CMK (cell line): ENCODE measurements around the gene CHCHD6.
"Not testable (repeated sequence)": the region's sequence is repeated elsewhere in the genome, so short reads cannot be mapped to it uniquely, and the experiment has no call there.

Experiments
- DNase-seq: peaks from one replicate; pipeline ENCODE4 v3.0.0-alpha.2; 2010; ENCODE audit warnings: low read depth

The CHCHD6 gene

DNA sequence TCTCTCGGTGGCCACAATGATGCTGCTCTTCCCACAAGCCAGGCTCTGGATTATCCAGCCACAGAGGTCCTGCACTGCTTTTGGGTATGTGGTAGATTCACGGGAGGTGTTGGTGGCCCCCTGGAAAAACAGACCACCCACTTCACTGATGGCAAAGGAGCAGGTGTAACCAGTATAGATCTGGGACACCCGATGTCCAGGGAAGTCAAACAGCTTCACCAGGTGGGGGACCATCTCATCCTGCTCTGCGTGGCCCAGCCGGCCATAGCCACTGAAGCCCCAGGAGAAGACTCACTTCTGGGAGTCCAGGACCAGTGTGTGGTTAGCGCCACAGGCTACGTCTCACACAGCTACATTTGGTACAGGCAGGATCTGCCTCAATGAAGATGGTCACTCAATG, 62.6 kb downstream of the CHCHD6 start:
- no peak for DNase-seq

DNA sequence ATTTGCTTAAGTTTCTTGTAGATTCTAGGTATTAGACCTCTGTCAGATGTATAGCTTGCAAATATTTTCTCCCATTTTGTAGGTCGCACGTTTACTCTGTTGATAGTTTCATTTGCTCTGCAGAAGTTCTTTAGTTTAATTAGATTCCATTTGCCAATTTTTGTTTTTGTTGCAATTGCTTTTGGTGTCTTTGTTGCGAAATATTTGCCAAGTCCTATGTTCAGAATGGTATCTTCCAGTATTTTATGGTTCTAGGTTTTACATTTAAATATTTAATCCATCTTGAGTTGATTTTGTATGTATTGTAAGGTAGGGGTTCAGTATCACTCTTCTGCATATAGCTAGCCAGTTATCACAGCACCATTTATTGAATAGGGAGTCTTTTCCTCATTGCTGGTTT, 64.9 kb downstream of the CHCHD6 start:
- no peak for DNase-seq

DNA sequence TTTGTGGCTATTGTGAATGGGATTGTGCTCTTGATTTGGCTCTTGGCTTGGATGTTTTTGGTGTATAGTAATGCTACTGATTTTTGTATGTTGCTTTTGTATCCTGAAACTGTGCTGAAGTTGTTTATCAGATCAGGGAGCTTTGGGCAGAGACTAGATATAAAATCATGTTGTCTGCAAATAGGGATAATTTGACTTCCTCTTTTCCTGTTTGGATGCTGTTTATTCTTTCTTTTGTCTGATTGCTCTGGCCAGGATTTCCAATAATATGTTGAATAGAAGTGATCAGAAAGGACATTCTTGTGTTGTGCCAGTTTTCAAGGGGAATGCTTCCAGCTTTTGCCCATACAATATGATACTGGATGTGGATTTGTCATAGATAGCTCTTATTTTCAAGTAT, 66.1 kb downstream of the CHCHD6 start:
- DNase-seq = no peak

DNA sequence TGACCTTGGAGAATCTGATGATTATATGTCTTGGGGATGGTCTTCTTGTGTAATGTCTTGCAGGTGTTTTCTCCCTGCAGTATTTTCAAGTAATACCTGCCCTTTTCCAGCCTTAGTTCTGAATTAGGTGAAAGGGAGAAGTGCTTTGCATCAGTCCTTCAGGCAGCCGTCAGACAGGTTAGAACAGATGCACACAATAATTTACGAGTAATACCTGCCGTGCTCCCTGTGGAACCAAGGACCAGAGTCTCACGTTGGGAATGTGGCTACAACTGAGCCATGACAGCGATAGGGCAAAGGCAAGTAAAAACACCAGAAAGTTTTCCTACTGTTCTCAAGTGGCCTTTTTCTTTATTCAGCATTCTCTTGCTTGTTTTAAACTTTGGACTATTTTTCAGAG, 69.1 kb downstream of the CHCHD6 start:
- no peak for DNase-seq

DNA sequence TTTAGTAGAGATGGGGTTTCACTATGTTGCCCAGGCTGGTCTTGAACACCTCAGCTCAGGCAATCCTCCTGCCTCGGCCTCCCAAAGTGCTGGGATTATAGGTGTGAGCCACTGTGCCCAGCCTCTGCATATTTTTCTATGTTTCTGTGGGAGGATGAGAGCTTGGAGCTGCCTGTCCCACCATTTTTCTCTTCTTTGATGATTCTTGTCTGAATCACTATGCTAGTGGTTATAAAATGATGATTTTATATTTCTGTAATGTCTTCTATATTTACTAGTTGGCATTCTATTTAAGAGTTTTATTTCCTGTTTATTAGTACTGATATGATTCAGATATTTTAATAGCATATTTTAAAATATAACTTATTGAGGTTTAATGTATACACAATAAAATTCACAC, 69.7 kb downstream of the CHCHD6 start:
- DNase-seq = no peak

DNA sequence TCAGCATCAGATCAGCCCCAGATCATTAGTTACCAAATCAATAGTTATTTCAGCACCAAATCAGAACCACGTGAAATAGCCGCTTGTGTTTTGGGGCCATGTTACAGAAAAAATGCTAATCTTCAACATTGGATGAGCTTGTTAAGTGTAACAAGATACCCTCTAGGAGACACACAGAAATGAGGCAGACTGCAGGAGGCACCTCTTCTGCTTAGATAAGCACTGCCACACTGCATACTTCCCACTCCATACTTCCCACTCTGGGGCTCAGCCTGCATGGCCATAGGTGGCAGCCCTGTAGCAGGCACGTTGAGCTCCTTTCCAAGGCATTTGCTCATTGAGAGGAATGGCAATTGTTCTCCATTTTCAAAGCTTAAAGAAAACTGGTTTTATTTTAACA, 73.3 kb downstream of the CHCHD6 start:
- no peak for DNase-seq

DNA sequence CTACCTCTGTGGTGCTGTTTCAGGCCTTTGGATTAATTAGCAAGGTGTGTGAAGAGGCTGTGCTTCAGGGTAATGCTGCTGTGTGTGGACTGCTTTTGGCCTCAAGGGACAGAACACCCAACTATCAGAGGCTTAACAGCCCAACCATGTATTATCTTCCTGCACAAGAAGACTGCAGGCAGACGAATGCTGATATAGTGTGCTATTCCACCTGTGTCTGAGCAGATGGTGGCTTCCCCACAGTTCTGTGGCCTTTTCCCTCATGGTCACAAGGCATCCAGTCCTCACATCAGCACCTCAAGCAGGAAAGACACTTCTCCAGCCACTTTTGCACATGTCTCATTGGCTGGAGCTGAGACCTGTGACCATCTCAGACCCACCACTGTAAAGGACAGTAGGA, 76.6 kb downstream of the CHCHD6 start:
- DNase-seq = no peak

DNA sequence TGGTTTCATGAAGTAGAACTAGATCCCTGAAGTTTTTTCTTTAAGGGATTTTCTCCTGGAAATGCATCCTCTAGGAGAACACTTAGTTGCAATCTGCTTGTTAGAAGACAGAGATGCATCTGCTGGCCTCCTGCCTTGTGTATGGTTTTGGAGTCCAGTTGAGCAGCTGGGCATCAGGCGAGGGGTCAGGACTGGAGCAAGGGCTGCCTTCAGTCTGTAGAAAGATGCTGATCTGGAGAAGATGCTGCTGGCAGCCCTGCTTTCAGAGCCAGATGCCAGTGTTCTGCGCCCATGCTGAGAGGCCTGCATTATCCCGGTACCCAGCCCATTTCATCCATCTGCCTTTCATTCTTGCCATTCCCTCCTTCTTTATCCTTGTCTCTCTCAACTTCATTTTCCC, 77.4 kb downstream of the CHCHD6 start:
- no peak for DNase-seq

DNA sequence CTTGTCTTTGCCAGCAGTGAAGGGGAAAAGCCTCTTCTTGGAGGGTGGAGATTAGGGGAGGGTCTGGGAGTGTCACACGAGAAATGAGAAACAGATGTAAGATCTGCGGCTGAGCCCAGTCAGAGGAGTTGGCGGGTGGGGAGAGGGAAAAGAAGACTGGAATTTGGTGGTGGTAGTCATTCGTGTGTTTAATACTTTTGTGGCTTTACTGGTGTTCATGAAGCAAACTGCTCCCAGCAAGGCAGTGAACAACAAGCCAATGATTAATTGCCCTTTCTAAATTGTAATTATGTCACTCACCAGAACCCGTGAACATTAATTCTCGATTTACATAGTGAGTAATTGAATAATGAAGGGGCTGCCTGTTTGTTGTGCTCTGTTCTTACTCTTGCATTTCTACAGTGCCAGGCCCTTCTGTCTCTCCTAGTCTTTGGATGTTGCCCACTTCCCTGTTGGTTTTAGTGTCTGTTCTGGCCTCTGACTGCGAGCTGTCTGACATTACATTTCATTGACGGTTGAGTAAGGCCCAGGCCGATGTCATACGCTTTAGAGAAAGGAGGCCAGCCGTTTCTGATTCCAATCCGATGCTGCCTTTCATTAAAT, 78.0 kb downstream of the CHCHD6 start:
- DNase-seq = no peak

DNA sequence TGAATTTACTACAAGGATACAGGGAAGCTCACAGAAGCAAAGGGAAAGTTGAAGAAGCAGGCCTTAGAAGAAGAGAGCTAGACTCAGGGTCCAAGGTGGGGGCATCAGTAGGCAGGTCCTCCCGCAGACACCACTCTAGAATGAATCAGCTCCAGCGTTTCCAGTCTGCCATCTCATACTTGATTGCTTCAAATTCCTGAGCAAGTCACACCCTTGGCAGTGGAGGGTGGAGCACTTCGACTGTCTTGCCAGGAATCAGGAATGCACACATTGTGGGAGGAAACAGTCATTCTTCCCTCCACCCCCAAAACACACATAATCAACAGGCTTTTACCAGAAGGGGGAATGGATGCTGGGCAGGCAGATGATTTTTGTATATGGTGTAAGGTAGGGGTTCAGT, 78.5 kb downstream of the CHCHD6 start:
- DNase-seq = no peak

DNA sequence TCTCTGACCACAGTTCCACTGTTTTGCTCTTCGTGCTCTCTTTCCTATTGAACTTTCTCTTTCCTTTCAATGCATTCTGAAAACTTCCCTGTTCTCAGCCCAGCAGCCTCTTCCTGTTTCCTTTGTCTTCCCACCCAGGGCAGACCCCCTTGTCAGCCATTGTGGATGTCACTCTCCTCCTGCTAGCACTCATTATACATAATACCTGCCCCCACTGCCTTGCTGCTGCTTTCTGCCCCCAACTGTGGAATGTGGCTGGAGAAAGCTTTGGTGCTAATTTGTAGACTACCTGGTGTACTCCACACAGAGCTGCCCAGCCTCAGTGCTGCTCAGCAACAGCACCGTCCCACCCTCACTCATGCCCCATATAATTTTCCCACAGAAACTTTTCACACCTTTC, 80.2 kb downstream of the CHCHD6 start:
- no peak for DNase-seq

DNA sequence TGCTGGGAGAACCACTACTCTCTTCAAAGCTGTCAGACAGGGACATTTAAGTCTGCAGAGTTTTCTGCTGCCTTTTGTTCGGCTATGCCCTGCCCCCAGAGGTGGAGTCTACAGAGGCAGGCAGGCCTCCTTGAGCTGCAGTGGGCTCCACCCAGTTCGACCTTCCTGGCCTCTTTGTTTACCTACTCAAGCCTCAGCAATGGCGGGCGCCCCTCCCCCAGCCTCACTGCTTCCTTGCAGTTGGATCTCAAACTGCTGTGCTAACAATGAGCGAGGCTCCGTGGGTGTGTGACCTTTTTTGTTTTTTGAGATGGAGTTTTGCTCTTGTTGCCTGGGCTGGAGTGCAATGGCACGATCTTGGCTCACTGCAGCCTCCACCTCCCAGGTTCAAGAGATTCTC, 87.3 kb downstream of the CHCHD6 start:
- not testable (repeated sequence) for DNase-seq

DNA sequence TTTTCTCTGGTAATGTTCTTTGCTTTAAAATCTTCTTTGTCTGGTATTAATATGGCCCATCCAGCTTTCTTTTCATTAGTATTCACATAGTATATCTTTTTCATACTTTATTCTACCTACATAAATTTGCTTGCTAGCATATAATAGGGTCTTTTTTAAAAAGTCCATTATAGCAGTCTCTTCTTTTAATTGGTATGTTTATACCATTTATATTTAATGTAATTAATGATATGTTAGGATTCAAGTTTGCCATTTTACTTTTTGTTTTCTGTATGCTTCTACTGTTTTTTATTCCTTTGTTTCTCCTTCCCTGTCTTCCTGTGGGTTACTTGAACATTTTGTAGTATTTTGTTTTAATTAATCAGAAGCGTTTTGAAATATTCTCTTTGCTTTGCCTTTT, 89.0 kb downstream of the CHCHD6 start:
- DNase-seq = no peak

DNA sequence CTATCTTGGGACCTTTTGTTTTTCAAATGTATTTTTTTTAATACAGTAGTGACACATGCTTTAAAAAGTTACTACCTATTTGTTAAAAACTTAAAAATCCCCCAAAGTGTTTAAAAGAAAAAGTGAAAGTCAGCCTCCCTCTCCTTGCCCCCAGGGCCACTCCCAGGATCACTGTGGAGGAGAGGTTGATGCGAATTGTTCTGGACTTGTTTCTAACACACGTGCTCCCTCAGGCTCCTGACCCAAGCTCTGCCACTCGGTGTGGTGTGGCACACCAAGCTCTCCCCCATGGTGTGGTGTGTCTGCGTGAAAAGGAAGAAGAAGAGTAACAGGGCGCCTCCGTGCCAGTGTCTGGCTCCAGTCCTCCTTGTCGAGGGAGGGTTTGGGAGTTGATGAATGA, 93.5 kb downstream of the CHCHD6 start:
- no peak for DNase-seq

DNA sequence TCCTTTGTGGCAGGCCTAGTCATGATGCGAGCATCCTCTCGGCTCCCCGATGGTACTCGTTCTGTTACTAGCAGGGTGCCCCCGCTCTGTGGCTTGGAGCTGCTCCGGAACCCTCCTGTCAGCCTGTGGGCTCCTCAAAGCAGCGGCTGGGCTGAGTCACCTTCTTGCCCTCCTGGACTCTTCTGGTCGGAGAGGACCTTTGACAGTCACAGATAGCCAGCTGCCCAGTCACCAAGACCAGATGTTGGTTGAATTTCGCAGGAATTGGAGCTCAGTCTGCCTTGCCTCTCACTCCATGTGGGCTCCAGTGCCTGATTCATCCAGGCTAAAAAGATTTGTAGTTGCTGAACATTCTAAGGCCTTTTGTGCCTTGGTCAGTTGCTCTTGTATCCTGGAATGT, 94.5 kb downstream of the CHCHD6 start:
- DNase-seq = no peak

DNA sequence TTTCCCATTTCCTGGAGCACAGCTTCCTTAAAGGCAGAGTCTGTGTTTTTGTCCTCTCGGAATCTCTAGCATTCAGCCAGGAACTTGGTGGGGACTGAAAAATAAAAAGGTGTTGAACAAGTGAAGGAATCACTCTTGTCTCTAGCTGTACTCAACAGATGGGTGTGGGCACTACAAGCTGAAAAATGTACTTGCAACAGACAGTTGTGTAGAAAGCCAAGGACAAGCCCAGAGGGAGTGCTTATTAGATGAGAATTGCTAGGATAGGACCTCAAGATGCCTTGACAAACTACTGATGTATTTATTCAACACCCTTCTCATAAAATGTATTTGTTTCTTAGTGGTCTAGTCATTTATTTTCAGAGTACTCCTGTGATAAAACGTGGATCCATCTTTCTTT, 95.1 kb downstream of the CHCHD6 start:
- no peak for DNase-seq

DNA sequence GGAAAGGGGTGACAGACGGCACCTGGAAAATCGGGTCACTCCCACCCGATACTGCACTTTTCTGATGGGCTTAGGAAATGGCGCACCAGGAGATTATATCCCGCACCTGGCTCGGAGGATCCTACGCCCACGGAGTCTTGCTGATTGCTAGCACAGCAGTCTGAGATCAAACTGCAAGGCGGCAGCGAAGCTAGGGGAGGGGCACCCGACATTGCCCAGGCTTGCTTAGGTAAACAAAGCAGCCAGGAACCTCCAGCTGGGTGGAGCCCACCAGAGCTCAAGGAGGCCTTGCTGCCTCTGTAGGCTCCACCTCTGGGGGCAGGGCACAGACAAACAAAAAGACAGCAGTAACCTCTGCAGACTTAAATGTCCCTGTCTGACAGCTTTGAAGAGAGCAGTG, 97.3 kb downstream of the CHCHD6 start:
- not testable (repeated sequence) for DNase-seq

DNA sequence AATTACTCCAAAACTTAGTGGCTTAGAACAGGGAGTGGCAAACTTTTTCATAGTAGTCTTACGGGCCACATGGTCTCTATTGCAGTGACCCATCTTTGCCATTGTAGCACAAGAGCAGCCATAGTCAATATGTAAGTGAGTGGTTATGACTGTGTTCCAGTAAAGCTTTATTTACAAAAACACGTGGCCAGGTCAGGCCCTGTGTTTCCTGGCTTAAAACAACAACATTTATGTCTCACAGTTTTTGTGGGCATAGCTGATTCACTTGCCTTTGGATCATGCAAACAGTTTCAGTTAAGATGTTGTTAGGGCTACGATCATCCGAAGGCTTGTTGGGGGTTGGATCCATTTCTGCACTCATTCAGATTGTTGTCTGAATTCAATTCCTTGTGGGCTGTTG, 103.8 kb downstream of the CHCHD6 start:
- DNase-seq = no peak

DNA sequence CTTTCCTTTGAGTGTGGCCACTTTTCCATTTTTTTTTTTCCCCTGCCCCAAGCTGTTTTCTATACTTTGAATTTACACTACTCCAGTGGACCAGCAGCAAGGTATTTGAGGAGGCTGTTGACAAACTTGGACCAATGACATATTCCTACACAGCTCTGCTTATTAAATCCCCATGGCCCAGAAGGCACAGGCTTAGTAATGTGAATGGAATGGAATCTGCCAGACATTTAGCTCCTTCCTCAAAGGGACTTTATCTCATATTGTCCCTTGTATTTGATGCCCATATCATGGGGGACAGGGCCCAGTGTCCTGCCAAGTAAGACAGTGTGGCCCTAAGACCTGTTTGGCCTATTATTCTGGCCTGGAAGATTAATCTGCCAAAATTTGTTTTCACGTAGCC, 107.5 kb downstream of the CHCHD6 start:
- no peak for DNase-seq

DNA sequence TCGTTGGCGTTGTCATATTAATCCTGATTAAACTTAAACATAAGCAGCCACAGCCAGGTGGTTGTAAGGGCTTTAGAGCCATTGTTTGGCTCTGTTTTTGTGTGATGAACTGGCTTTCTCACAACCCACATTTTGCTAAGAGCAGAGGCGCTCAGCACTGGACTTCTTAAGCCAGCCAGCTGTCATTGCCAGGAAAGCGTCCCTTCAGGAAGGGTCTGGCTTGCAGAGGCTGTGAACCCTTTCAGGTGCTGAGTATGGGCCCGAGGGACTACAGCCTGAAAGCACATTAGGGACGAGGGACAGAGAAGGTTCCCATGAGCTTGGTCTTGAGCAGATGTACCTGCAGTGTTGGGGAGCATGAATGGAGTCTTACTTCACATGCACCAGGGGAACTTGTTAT, 112.3 kb downstream of the CHCHD6 start:
- DNase-seq = no peak

DNA sequence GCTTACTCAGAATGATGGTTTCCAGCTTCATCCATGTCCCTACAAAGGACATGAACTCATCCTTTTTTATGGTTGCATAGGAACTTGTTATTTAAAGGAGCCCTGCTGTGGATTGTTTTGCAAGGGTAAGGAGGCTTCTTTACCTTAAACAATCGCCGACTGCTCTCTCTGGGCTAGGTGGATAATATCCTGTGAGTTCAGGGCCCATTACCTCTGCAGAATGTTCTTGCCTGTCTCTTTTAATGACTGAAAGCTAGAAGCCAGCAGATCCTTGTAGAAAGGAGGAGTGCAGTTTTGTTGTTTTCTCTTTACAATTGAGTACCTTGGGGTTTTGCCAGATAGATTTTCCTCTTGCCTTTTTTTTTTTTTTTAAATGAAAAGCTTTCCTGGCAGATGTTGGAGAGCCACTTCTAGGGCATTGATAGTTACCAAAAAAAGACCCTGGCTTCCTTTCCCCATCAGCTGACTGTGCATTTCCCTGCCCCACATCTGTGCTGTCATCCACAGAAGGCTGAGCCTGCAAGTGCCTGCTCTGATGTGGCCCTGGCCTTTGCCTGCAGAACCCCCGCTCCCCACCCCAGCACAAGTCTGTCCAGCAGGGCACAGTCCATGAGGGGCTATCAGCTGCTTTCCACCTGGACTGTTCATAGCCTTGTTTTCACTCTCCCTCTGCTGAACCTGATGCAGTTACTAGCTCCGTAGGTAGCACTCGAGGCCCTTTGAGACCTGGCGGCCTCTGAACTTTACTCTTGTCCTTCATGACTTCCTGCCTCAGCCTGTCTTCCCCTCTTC, 113.1 kb downstream of the CHCHD6 start:
- DNase-seq = no peak

DNA sequence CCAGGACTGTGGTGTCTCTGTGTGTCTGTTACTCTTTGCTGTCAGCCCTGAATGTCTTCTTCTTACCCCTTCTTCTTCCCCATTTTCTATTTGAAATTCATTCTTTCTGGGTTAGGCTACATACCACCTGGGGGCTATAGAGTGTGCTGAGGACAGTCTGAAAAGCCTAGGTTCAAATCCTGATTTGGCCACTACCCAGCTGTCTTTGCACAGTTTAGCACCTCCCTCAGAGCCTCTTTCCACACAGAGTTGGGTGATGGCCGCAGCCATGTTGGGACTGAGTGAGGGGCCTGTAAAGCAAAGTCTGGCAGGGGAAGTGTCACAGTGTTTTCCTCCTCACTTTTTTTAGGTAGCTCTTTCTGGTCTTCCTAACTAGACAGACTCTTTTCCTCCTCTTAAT, 113.7 kb downstream of the CHCHD6 start:
- no peak for DNase-seq

DNA sequence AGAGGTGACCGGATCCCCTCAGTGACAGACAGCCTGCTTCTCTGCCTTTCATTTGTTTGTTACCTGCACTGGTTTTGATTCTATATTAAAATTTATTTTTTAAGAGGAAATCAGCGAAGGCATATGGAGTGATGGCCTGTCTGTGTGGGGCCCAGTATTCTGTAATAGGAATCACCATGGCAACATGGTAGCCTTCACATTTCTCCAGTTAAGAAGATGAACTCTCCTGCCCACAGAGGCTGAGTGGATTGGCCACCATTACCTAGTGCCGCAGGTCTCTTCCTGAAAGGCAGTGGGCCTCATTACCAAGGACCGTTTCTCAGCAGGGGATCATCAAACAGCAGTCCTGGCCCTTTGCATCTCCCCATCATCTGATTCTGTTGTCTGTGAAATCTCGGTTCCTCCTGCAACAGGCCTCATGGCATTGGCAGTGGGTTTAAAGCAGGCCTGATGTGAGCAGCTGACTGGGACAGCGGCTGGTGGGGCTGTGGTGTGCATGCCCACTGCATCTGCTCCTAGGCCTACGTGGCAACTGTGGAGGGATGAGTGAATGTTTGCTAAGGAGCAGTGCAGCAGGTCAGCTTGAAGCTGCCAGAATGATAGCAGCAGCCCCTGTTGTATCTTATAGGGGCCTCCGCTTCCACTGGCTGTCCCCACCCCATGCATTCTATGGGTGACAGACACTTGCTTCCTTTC, 114.5 kb downstream of the CHCHD6 start:
- DNase-seq = no peak

DNA sequence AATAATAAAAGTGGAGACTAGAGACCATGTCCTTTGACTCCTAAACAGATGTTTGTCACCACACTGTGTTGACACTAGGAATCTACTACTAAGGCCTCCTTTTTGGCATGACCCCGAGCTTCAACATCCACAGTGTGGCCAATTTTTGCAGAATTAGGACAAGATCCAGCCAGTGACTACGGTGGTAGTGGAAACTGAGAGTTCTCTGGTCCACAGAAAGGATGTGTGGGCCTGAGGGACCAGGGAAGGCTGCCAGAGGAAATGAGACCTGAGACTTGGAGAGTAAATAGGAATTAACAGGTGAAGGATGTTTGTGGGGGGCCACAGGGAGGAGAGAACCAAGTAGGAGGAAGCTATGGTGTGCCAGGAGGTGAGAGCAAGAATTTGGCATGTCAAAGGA, 122.7 kb downstream of the CHCHD6 start:
- no peak for DNase-seq
